ENCODE measurements around the gene MAP4K4. TPM values are rescaled to one million over a fixed set of nuclear protein-coding genes. Genes with fewer than 3 reads are reported as not detected.

Gene MAP4K4
- polyA plus RNA-seq, 1 donor (not counting 4 experiments of a cell fraction or from before 2014, with no cell fraction given), result 84.1 TPM

DNA sequence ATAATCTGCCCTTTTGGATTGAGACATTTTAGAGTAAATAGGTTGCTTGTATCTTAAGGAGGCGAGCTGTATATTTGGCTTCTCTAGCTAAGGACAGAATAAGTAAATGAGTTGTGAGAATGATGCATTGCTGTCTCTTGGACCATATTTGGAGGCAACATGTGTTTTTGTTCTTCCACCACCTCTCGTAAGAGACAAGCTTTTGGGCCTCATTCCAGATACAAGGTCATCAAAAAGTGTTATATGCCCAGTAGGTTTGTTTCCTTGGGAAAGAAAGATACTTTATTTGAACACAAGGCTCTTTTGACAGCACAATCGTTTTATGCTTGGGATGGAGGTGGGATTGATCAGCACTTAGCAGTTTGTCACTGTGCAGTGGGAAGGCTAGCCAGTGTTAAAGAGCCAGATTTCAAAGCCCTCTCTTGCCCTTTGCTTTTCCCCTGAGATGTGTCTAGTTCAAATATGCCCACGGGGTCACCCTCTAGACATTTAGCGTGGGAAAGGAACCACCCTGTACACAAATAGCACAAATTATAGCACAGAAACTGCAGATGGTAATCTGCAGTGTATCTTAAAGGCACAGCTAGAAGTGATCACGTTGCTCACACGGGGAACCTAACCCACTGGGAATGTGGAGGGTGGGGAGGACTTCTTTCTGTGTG, 131.3 kb downstream of the MAP4K4 start:
- DNase-seq (ENCODE audit: low read depth, low spot score), result no peak
- Histone ChIP-seq H3K9me1 (ENCODE audit: control insufficient read depth, extremely low read depth, insufficient read depth, low read length) (no peaks in the 10 kb centered on the region), H3K27ac (ENCODE audit: control insufficient read depth, insufficient read depth, low read length) (no peak overlapping the region), H3K27me3 (ENCODE audit: control insufficient read depth, extremely low read depth, insufficient read depth, low read length) (no peaks in the 10 kb centered on the region), H3K79me2 (ENCODE audit: control insufficient read depth, insufficient read depth, low read length) (peaks cover 30% of the 10 kb centered on the region), H3K4me1 (ENCODE audit: control insufficient read depth, extremely low read depth, insufficient read depth, low read length) (peaks cover 35% of the 10 kb centered on the region), H3K36me3 (ENCODE audit: control insufficient read depth in 2 of 2, extremely low read depth in 1 of 2, insufficient read depth in 2 of 2, low read length in 2 of 2) (peaks cover 10 to 36% of the 10 kb centered on the region in 2 experiments), H3K4me2 (ENCODE audit: control insufficient read depth, extremely low read depth, insufficient read depth, low read depth, low read length) (no peak overlapping the region), H4K20me1 (ENCODE audit: control insufficient read depth, extremely low read depth, insufficient read depth, low read length) (peaks cover 4% of the 10 kb centered on the region), H3K9me3 (ENCODE audit: control insufficient read depth, low read depth, low read length) (no peaks in the 10 kb centered on the region), H2AFZ (ENCODE audit: control insufficient read depth, low read length) (no peak overlapping the region), H3K4me3 (ENCODE audit: control insufficient read depth in 2 of 3, extremely low read depth in 1 of 3, insufficient read depth in 2 of 3, low read depth in 1 of 3, low read length in 3 of 3) (no peak overlapping the region), H3K9ac (ENCODE audit: control insufficient read depth, extremely low read depth, insufficient read depth, low read length) (no peak overlapping the region)
- no peak for FAIRE-seq
- no peak for TF ChIP-seq EZH2 (IDR thresholded peaks at IDR 0.05; ENCODE audit: low read length)
- no peak for TF ChIP-seq CTCF (optimal IDR thresholded peaks at IDR 0.05 in 1 of 3, IDR thresholded peaks at IDR 0.05 in 1 of 3, conservative IDR thresholded peaks at IDR 0.05 in 1 of 3; ENCODE audit: extremely low read depth in 1 of 3, insufficient read depth in 2 of 3, low read length in 3 of 3)
- dilution Hi-C loops (cut with MboI; ENCODE audit: extremely low pct_ligation_motif_present, low sequenced_read_pairs), result no loop called here

GRCh38 chr2:101829429-101829828, 131.9 kb downstream of the MAP4K4 start:
- peak overlapping the region; percentile 58 for H3K27ac ChIP-seq (ENCODE audit: control insufficient read depth, insufficient read depth, low read length)
- no peak overlapping the region for H3K4me2 ChIP-seq (ENCODE audit: control insufficient read depth, extremely low read depth, insufficient read depth, low read depth, low read length)

More at GRCh38 chr2:101829429-101829828, 131.9 kb downstream of the MAP4K4 start:
- Histone ChIP-seq H3K27me3 (ENCODE audit: control insufficient read depth, extremely low read depth, insufficient read depth, low read length) (no peaks in the 10 kb centered on the region), H3K9ac (ENCODE audit: control insufficient read depth, extremely low read depth, insufficient read depth, low read length) (no peak overlapping the region), H3K79me2 (ENCODE audit: control insufficient read depth, insufficient read depth, low read length) (peaks cover 30% of the 10 kb centered on the region), H2AFZ (ENCODE audit: control insufficient read depth, low read length) (no peak overlapping the region), H3K4me3 (ENCODE audit: control insufficient read depth in 2 of 3, extremely low read depth in 1 of 3, insufficient read depth in 2 of 3, low read depth in 1 of 3, low read length in 3 of 3) (no peak overlapping the region), H3K9me3 (ENCODE audit: control insufficient read depth, low read depth, low read length) (no peaks in the 10 kb centered on the region), H3K36me3 (ENCODE audit: control insufficient read depth in 2 of 2, extremely low read depth in 1 of 2, insufficient read depth in 2 of 2, low read length in 2 of 2) (peaks cover 12 to 38% of the 10 kb centered on the region in 2 experiments), H4K20me1 (ENCODE audit: control insufficient read depth, extremely low read depth, insufficient read depth, low read length) (peaks cover 4% of the 10 kb centered on the region), H3K4me1 (ENCODE audit: control insufficient read depth, extremely low read depth, insufficient read depth, low read length) (peaks cover 34% of the 10 kb centered on the region), H3K9me1 (ENCODE audit: control insufficient read depth, extremely low read depth, insufficient read depth, low read length) (no peaks in the 10 kb centered on the region)
- no peak for FAIRE-seq
- TF ChIP-seq CTCF (optimal IDR thresholded peaks at IDR 0.05 in 1 of 3, IDR thresholded peaks at IDR 0.05 in 1 of 3, conservative IDR thresholded peaks at IDR 0.05 in 1 of 3; ENCODE audit: extremely low read depth in 1 of 3, insufficient read depth in 2 of 3, low read length in 3 of 3), result no peak
- TF ChIP-seq EZH2 (IDR thresholded peaks at IDR 0.05; ENCODE audit: low read length), result no peak
- DNase-seq (ENCODE audit: low read depth, low spot score), result no peak
- dilution Hi-C loops (cut with MboI; ENCODE audit: extremely low pct_ligation_motif_present, low sequenced_read_pairs), result no loop called here
